ENCODE results near the gene TEKT5. TPM values are rescaled to one million over a fixed set of nuclear protein-coding genes. Genes with fewer than 3 reads are reported as not detected.

TEKT5 gene
- total RNA-seq, 1 donor from 2014 or later = 0.07 TPM

- no peak overlapping the region for H3K9ac ChIP-seq
- no peaks in the 10 kb centered on the region for H3K79me2 ChIP-seq (ENCODE audit: low read depth)
- H3K27ac Mint-ChIP-seq = peak overlapping the region; percentile 44
- H3K9me3 ChIP-seq (ENCODE audit: low read depth) = no peaks in the 10 kb centered on the region
- no peak overlapping the region for H3K4me3 Mint-ChIP-seq
- TF ChIP-seq CTCF (IDR thresholded peaks at IDR 0.05) (no peak), EZH2 (IDR thresholded peaks at IDR 0.05) (no peak), EZH2phosphoT487 (IDR thresholded peaks at IDR 0.05) (no peak)
- H3K4me1 Mint-ChIP-seq = peaks cover 32% of the 10 kb centered on the region
- H3K4me3 ChIP-seq = peak overlapping the region; percentile 22
- H4K20me1 ChIP-seq (ENCODE audit: low read depth) = no peaks in the 10 kb centered on the region
- peaks cover 34% of the 10 kb centered on the region for H3F3A ChIP-seq (ENCODE audit: low read depth)
- H2AFZ ChIP-seq (replicated peaks) = peak overlapping the region; percentile 21
- no peaks in the 10 kb centered on the region for H3K27me3 ChIP-seq
- no peaks in the 10 kb centered on the region for H3K36me3 Mint-ChIP-seq
- no peaks in the 10 kb centered on the region for H3K36me3 ChIP-seq
- no peaks in the 10 kb centered on the region for H3K9me3 Mint-ChIP-seq
- peak; percentile 82 for DNase-seq (ENCODE audit: low spot score)
- H3K4me2 ChIP-seq = peak overlapping the region; percentile 70
- H3K27ac ChIP-seq = peak overlapping the region; percentile 77
- H3K4me1 ChIP-seq = peaks cover 35% of the 10 kb centered on the region
- H3K27me3 Mint-ChIP-seq (ENCODE audit: insufficient read depth, low read depth) = peaks cover 10% of the 10 kb centered on the region
Observed at GRCh38 chr16:10641953-10642949, 52.5 kb downstream of the TEKT5 start.

- H3K27ac Mint-ChIP-seq = peak overlapping the region; percentile 44
- H3K4me2 ChIP-seq = peak overlapping the region; percentile 70
- no peak overlapping the region for H3K4me3 ChIP-seq
- H3K9me3 ChIP-seq (ENCODE audit: low read depth) = no peaks in the 10 kb centered on the region
- H2AFZ ChIP-seq (replicated peaks) = no peak overlapping the region
- H3K4me3 Mint-ChIP-seq = no peak overlapping the region
- no peaks in the 10 kb centered on the region for H3K27me3 ChIP-seq
- DNase-seq (ENCODE audit: low spot score) = no peak
- peaks cover 10% of the 10 kb centered on the region for H3K27me3 Mint-ChIP-seq (ENCODE audit: insufficient read depth, low read depth)
- no peaks in the 10 kb centered on the region for H3K36me3 ChIP-seq
- no peaks in the 10 kb centered on the region for H3K9me3 Mint-ChIP-seq
- no peaks in the 10 kb centered on the region for H3K79me2 ChIP-seq (ENCODE audit: low read depth)
- H3K36me3 Mint-ChIP-seq = no peaks in the 10 kb centered on the region
- H3K27ac ChIP-seq = peak overlapping the region; percentile 10
- no peak overlapping the region for H3K9ac ChIP-seq
- H3F3A ChIP-seq (ENCODE audit: low read depth) = peaks cover 34% of the 10 kb centered on the region
- peaks cover 35% of the 10 kb centered on the region for H3K4me1 ChIP-seq
- no peaks in the 10 kb centered on the region for H4K20me1 ChIP-seq (ENCODE audit: low read depth)
- peaks cover 32% of the 10 kb centered on the region for H3K4me1 Mint-ChIP-seq
- TF ChIP-seq CTCF (IDR thresholded peaks at IDR 0.05) (no peak), EZH2 (IDR thresholded peaks at IDR 0.05) (no peak), EZH2phosphoT487 (IDR thresholded peaks at IDR 0.05) (no peak)
Observed at GRCh38 chr16:10641555-10641952, 53.2 kb downstream of the TEKT5 start.

GRCh38 chr16:10640934-10641333 is 53.8 kb downstream of the TEKT5 start:
- no peak for DNase-seq (ENCODE audit: low spot score)
- H3K27me3 Mint-ChIP-seq (ENCODE audit: insufficient read depth, low read depth) = peaks cover 10% of the 10 kb centered on the region
- no peaks in the 10 kb centered on the region for H3K36me3 Mint-ChIP-seq
- peaks cover 32% of the 10 kb centered on the region for H3K4me1 Mint-ChIP-seq
- H3K27ac Mint-ChIP-seq = no peak overlapping the region
- Histone ChIP-seq H3K4me1 (peaks cover 33% of the 10 kb centered on the region), H3K36me3 (no peaks in the 10 kb centered on the region), H2AFZ (replicated peaks) (no peak overlapping the region), H4K20me1 (ENCODE audit: low read depth) (no peaks in the 10 kb centered on the region), H3K79me2 (ENCODE audit: low read depth) (no peaks in the 10 kb centered on the region), H3K9ac (no peak overlapping the region), H3K9me3 (ENCODE audit: low read depth) (no peaks in the 10 kb centered on the region), H3K27ac (no peak overlapping the region), H3K4me3 (no peak overlapping the region), H3K4me2 (no peak overlapping the region), H3F3A (ENCODE audit: low read depth) (peaks cover 34% of the 10 kb centered on the region), H3K27me3 (no peaks in the 10 kb centered on the region)
- H3K4me3 Mint-ChIP-seq = no peak overlapping the region
- no peaks in the 10 kb centered on the region for H3K9me3 Mint-ChIP-seq
- no peak for TF ChIP-seq EZH2 (IDR thresholded peaks at IDR 0.05)
- no peak for TF ChIP-seq EZH2phosphoT487 (IDR thresholded peaks at IDR 0.05)
- no peak for TF ChIP-seq CTCF (IDR thresholded peaks at IDR 0.05)
